ENCODE results near the gene ARMS2.

The ARMS2 gene

DNA sequence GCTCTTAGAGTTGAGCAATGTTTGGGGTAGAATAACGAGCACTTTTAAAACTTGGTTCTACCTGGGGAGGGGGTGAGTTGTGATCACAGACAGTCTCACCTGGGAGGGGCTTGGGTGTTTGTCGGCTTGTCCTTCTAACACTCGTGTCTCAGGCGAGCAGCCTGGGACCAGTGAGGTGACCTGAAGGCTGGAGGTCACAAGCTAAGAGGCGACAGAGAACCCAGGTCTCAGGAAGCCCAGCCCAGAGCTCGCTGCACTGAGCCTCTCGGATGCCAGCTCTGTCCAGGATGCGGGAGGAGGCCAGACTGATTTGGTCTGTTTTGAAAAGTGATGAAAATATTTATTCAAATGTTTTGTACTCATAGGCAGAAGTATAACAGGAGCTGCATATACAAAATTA, 18.7 kb downstream of the ARMS2 start:
- no peak for DNase-seq (ENCODE audit: low read depth)

DNA sequence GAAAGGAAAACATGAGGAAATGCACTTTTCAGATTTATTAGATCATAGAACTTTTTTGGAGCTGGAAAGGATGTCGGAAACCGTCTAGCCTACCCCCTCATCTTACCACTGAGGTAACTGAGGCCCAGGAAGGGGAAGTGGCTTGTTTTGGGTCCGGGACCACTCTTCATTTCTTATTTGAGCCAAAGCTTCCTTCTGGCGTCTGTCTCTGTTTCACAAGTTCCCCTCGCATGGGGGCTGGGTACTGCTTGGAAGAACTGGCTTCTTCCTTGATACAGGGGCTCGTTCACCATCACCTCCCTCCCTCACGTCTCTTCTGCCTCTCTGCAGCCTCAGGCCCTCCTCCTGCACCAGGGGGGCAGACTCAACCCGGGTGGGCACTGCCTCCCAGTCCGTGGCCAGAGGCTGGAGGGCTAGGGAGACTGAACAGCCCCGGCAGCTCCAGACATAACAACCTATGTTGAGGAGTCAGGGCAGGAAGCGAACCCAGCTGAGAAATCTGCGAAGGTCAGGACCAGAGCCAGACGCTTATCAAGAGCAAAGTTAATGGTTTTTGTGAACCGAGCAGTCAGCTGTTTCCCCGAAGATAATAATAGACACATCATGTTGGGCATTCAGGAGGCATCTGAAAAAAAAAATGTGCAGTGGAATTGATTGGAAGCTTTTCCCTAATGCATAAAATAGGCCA, 19.8 kb downstream of the ARMS2 start:
- no peak for DNase-seq (ENCODE audit: low read depth)

DNA sequence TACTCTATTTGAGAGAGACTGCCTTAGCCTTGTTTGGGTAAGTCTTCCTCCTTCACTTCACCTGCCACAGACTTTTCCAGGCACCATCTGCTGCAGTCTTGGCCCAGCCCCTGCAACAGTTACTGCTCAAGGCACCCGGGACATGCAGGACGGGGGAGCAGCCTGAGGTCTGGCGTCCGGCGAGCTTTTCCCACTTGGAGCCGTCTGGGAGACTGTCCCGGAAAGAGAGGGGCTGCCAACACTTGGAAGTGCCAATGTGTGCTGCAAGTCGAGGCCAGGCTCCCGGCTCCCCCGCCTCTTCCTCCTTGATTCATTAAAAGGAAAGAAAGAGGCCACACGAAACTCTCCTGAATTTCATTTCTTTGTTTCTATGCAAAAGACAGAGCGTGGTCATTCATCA, 20.6 kb downstream of the ARMS2 start:
- DNase-seq (ENCODE audit: low read depth), result no peak

DNA sequence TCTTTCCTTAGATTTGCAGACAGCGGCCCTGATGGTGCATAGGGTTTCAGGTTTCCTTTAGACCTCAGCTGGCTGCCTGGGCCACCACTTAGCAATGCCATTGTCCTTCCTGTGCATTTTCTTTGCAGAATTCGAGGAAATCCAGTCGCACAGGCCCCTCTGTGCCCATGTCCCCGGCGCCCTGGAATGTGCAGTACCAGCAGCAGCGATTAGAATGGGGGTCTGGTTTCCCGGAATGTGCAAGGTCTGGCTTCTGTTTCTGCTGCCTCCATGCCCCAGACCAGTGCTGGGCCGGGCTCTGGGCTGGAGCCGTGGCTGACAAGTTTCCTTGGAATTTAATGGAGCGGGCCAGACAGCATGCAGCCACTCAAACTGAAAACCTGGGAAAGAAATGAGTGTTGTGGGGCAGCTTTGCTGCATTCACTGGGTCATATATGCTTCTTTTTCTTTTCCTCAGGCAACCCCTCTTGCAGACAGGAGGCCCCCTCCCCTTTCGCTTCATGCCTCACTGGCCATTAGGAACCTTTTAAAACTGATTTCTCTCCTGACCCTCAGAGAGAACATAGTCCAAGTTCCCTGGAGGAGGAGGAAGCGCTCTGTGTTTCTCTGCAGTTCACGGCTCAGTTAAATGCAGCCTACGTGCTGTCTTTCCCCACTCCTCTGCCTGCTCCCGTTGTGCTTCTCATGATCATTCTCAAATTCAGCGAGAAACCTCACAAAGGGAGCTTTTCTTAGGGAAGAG, 21.3 kb downstream of the ARMS2 start:
- DNase-seq (ENCODE audit: low read depth), result no peak

DNA sequence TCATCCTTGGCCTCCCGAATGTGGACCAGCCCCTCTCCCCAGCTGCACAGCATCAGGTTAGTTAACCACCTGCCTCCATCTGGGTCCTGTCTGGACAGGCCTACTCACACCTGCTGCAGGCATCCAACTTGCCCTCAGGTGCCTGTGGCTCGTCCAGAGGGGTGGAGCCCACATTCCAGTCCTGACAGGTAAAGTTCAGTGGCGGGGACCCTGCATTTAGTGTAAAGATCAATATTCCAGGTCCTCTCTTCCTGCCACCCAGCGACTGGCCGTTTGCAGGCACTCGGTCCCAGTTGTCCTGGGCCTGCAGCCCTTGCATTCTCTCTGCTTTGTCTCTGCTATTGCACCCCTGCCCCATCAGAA, 21.9 kb downstream of the ARMS2 start:
- DNase-seq (ENCODE audit: low read depth), result no peak

DNA sequence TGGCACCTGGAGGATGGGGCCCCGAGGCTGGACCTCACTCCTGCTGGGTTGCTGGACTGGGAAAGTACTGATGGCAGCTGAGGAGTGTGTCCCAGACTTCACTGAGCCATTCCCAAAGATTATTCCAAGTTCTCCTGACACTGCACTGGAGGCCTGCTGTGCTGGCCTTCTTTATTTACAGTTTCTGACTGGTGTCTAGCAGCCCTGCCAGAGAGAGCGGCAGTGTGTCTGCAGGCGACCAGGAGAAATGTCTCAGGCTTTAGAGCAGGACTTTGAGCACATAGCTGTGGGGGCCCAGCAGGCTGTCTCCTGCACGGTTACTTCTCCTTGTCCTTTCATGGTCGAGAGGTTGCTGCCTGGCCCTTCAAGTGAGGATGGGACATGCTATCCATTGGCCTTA, 23.0 kb downstream of the ARMS2 start:
- DNase-seq (ENCODE audit: low read depth), result no peak

DNA sequence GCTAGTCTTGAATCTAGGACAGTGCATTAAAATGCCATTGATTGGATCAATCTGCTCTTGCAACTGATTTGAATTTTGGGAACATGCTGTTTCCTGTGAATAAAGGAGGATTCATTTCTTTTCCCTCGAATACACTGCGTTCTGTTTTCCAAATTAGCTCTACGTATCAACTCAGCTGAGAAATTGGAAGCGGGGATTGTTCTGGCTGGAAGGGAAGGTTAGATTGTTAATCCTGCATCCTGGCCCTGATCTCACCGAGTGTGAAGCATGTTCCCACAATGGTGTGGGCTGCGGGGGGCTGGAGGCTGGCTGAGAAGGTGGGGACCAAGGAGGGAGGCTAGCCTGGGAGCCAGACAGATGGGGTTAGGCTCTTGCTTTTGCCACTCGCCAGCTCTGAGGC, 24.5 kb downstream of the ARMS2 start:
- no peak for DNase-seq (ENCODE audit: low read depth)

DNA sequence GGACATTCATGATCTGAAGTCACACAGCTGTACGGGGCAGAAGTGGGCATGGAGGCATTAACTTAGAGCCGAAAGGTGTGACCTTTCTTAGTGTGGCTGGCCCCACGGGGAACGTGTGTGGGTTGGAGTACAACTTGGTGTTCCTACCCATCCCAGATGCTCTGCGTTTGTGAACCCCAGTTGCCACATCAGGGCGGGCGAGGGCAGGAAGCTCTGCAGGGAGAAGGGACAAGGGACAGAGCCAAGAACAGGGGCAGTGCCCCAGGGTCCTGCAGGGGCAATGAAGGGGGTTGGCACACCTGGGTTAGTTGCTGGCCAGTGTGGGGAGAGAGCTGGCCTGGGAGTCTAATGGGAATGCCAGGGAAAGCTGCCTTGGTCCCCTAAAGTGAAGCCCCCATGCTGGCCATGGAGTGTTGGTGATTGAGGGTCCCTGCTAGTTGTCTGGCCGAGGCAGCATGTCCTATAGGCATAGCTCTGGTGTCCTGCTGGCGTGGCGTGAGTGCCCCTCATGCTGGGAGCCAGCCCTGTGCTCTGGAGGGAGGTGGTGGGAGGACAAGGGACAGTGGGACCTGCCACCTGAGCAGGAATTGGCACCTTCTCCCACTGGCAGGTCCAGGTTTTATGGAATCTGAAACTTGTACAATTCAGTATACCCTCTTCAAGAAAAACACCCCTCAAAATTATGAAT, 25.8 kb downstream of the ARMS2 start:
- DNase-seq (ENCODE audit: low read depth), result no peak

DNA sequence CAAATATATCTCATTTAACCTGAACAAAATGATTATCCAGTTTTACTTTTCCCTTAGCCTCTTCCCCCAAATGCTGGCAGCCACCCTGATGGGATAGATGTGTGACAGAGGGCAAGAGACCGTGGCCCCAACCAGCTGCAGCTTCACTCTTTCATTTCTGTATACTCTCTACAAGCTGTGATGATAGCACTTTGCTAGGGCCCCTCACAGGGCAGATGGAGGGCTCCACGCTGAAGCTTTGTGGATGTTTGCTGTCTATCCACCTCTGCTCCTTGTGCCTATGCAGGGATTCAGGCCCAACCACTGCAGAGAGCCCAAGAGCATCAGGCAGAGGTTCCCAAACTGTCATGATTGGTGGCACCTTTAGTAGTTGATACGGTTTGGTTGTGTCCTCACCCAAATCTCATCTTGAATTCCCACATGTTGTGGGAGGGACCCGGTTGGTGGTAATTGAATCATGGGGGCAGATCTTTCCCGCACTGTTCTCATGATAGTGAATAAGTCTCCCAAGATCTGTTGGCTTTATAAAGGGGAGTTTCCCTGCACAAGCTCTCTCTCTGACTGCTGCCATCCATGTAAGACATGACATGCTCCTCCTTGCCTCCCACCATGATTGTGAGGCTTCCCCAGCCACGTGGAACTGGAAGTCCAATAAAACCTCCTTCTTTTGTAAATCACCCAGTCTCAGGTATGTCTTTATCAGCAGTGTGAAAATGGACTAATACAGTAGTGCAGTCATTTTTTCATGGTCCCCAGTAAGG, 27.0 kb downstream of the ARMS2 start:
- DNase-seq (ENCODE audit: low read depth), result no peak

DNA sequence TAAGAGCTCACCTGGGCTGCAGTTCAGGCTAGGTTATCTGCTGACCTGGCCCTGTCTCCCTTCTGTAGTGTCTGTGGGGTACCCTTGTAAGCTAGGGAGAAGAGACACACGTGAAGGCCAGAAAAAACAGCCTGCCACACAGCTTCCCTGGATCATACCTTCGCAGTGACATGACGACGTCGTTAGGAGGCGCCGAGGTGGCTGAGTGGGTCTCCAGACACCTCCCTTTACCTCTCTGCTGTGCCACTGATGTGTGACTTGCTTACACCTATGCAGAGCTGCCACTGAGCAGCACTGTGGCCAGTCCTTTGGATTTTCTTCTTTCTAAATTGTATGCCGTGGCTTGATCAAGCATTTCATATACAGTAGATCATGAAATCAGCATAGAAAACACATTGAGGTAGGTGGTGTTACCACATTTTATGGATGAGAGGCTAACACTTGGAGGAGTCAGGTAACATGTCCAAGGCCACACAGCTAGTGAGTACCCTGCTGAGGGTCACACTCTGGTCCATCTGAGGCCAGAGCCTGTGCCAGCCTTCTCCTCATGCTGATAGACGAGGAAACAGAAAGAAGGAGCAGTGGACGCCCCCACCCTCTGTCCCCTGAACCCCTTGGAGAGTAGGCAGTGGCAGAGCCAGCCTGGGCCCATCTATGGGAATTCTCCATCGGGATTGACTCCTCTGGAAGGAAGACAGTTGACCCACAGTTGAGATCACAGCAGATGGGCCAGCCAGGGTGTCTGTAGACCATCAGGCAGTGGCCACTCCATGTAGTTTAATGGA, 30.0 kb downstream of the ARMS2 start:
- no peak for DNase-seq (ENCODE audit: low read depth)

DNA sequence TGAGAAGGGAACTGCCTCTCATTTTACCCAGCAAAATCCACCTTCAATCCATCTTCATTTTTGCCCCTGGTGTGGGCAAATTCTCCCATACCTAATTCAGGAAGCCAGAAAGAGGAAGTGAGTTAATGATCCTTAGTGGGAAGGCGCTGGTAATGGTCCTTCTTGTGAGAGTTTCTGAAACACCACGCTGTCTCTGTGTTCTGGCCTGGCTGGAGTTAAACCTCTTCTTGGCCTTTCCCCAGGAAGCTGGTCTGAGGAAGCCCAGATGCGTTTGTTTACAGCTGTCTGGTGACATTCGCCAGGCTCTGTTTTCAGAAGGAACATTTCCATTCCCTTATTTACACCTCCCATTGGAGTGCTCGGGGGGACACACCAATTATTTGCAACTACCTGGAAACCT, 31.2 kb downstream of the ARMS2 start:
- no peak for DNase-seq (ENCODE audit: low read depth)

DNA sequence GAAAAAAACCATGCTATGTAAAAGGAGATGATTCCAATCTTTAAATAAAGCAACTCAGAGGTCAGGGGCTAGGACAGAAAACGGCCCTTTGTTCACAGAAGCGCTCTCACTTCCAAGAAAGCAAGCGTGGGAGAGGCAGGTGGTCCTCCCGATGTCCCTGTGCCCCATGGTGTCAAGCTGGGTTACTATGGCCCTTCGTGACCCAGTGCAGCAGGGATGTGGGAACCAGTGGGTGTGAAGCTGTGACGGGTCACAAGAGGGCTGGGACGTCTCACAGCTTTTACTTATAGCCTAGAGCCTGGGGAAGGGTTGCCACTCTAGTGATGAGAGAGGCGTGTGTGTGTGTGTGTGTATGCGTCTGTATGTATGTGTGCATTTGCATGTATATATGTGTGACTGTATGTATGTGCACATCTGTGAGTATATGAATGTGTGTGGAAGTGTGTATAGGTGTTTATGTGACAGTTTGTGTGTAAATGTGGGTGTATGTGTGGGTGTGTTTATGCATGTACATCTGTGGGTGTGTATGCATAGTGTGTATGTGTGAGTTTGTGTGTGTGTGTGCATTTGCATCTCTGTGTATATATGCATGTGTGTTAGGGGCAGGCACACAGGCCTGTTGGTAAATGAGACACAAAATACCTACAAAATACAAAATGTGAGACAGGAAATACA, 32.1 kb downstream of the ARMS2 start:
- DNase-seq (ENCODE audit: low read depth), result no peak

DNA sequence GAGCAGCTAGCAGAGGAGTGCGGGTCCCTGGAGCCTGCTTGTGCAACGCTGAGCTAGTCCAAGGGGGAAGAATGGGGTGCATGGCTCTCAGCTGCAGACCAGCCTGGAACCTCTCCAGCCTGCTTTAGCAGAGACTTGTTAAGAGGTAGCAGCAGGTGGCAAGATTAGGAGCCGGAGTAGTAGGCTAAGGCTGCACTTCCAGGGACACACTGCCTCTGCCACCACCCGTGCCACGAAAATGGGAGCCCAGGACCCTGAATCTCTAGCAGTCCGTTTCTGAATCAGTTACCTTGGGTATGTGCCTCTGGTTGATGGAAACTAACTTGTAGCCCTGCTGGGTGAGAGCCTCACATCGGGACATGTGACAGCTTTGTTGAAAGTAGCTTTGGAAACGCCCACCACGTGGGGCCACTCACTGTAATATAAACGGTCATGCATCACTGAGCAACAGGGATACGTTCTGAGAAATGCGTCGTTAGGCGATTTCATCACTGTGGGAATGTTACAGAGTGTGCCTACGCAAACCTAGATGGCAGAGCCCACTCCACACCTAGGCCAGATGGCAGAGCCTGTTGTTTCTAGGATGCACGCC, 32.8 kb downstream of the ARMS2 start:
- DNase-seq (ENCODE audit: low read depth), result no peak

DNA sequence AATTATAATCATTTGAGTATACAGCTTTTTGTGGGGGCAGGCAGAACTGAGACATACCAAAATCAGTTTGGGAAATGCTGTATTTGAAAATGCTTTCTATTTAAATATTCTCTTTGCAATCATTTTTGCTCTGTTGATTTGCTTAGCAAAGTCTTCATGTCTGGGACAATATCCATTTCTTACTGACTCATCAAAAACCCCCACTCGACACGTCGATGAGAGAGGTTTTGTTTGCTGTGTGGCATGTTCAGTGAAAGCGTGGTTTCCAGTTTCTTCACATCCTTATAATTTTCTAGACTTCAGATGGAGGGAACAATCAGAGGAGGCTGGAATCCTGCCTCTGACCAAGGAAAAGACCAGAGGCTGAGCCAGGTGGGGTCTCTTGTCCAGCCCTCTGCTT, 35.8 kb downstream of the ARMS2 start:
- no peak for DNase-seq (ENCODE audit: low read depth)

DNA sequence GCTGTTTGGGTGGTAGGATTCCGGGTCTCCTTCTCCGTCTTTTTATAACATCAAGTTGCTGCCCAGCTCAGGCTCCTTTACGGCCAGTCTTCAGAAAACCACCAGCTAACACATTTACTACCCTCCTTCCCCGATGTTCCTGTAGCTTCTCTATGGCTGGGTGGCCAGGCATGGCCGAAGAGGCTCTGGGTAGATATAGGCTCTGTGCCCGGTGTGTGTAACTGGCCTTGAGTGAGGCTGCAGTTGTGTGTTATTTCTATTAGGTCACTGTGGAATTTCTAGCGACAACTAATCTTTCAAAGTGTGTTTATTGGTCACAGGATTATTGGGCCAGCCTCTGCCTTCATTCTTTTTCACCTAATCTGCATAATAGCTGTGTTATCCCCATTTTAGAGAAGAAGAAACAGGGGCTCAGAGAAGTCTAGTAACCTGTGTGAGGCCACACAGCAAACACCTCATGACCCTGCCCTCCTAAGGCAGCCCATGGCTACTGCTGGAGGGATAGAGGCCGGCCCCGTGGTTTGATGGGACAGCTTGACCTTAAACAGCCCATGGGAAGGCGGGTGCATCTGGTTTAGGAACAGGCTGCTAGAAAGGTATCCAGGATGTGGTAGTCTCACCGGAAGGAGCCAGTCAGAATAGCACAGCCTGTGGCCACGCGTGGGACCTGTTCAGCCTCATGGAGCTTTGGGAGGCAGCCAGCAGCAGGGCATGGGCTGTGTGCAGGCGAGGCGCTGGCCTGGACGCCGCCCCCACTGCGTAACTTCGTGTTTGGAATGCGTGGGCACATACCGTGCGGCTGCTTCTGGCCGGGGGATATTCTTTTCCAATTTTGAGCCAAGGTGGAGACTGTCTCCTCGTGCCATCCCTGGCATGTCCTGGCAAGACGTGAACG, 36.6 kb downstream of the ARMS2 start:
- peak; percentile 2 for DNase-seq (ENCODE audit: low read depth)

DNA sequence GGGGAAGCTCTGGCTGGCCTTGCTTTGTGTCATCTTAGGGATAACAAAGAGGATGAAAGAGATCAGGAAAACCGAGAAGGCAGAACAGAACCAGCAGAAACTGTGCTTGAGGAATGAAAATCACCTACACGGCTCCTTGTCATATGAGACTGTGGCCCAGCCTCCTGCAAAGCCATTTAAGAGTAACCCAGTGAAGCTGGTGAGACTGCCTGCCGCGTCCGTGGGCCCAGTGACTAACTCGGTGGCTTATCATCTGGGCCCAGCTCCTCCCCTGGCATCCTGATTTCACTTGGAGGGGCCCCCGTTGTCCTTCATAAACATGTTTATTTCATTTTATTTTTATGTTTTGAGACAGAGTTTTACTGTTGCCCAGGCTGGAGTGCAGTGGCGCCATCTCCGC, 37.6 kb downstream of the ARMS2 start:
- no peak for DNase-seq (ENCODE audit: low read depth)

DNA sequence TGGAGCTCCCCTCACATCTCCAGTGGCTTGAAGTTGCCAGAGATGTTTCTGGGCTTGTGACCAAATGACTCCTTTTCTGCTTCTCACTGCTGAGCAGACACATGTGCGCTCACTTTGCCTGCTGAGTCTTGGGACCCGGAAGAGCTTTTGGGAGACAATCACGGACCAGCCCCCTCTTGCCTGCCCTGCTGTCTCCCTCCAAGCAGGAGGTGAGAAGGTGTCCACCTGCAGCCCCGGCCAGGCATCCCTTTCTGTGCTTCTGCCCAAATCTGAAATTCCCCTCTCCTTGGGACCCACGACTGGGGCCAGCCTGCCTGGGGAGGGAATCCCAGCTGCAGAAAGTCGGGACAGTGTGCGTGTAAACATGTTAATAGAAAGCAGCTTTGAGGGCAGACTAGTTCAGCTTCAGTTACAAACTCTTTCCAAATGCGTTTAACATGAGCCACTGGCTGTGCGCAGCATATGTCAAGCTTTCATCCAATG, 38.6 kb downstream of the ARMS2 start:
- no peak for DNase-seq (ENCODE audit: low read depth)

DNA sequence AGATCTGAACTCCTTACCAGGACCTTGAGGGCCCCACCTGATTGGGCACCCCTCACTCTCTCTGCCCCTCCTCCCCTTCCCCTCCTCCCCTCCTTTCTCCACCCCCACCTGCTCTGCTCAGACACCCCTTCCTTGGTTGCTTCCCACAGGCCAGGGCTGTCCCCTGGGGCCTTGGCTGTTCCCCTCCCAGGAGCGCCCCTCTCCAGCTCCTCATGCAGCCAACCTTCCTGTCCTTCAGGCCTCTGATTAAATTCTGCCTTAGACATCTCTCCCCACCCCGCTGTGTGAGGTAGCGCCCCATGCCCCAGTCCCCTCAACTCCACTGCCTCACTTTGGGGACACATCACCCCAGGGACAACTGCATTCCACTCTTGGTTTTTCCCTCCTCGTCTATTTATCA, 39.3 kb downstream of the ARMS2 start:
- no peak for DNase-seq (ENCODE audit: low read depth)

DNA sequence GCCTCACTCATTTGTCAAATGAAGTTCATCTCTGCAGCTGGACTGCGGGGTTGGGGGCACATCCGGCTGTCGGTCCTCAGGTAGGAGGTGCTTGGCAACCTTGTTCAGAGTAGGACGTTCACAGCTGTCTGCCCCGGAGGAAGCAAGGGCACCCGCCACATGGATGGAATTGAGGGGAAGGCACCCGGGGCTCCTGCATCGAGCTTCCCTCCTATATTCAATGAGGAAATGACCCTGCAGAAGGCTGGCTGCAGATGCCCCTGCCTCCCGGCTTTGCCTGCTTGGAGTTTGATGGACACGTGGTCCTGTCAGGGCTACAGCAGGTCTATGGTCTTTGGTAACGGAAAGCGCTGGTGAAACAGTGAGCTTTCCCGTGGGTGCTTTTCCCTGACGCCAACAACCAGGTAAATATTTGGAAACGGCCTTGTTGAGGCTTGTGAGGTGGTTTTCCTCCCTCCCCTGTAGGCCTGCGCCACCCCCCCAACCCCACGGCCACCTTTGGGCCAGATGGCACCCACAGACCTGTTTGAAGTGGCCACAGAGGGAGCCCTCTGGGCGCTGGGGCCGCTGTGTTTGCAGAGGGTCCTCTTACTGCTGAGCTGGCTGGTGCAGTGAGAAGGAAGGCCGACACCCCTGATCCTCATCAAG, 39.8 kb downstream of the ARMS2 start:
- DNase-seq (ENCODE audit: low read depth), result no peak
